SKM-1 (cell line): Measurements from ENCODE around the gene COX18.
A peak's percentile ranks its signal among the peaks of the same experiment; 100 is the strongest.

Experiments used
- DNase-seq: peaks from one replicate; lab custom pipeline; 2025; ENCODE audit not compliant: unreplicated experiment; lab: John Stamatoyannopoulos, UW

The COX18 gene

GRCh38 chr4:73053974-73054480, 15.5 kb downstream of the COX18 start:
- no peak for DNase-seq

- DNase-seq = no peak
Measured at GRCh38 chr4:73053076-73053475, 16.4 kb downstream of the COX18 start.

- no peak for DNase-seq
Measured at GRCh38 chr4:73051625-73052024, 17.9 kb downstream of the COX18 start.

GRCh38 chr4:73045879-73046278, 23.6 kb downstream of the COX18 start:
- no peak for DNase-seq

GRCh38 chr4:73037057-73037456, 32.5 kb downstream of the COX18 start:
- DNase-seq = no peak

- no peak for DNase-seq
Measured at GRCh38 chr4:73036123-73036522, 33.4 kb downstream of the COX18 start.

GRCh38 chr4:73034896-73035295, 34.6 kb downstream of the COX18 start:
- DNase-seq = no peak

- DNase-seq = no peak
Measured at GRCh38 chr4:73028621-73029020, 40.9 kb downstream of the COX18 start.

GRCh38 chr4:73021634-73022033, 47.9 kb downstream of the COX18 start:
- peak; percentile 35 for DNase-seq

GRCh38 chr4:73019462-73020047, 50.0 kb downstream of the COX18 start:
- peak; percentile 7 for DNase-seq

GRCh38 chr4:73018595-73018994, 50.9 kb downstream of the COX18 start:
- DNase-seq = no peak

GRCh38 chr4:73013310-73013709, 56.2 kb downstream of the COX18 start:
- no peak for DNase-seq

- DNase-seq = no peak
Measured at GRCh38 chr4:73012673-73013072, 56.8 kb downstream of the COX18 start.

GRCh38 chr4:73011629-73011985, 57.9 kb downstream of the COX18 start:
- DNase-seq = no peak

GRCh38 chr4:73010789-73011628, 58.5 kb downstream of the COX18 start:
- DNase-seq = no peak

GRCh38 chr4:73007526-73008100, 61.9 kb downstream of the COX18 start:
- no peak for DNase-seq

- no peak for DNase-seq
Measured at GRCh38 chr4:73006286-73006990, 63.1 kb downstream of the COX18 start.

- no peak for DNase-seq
Measured at GRCh38 chr4:73005514-73005913, 64.0 kb downstream of the COX18 start.
